Natural killer cell (primary cell): ENCODE measurements around the gene NTM. TPM values are rescaled to one million over a fixed set of nuclear protein-coding genes. Genes with fewer than 3 reads are reported as not detected.

Experiments
- ATAC-seq, 3 donors: fragments of 150-1000 bp in 2 of 3; fragments of 200-7000 bp in 1 of 3; cut with Tn5 transposase; 1 replicate in 1 of 3; 2 replicates in 2 of 3; pipeline ENCODE4 v1.10.0; 2021; ENCODE audit warnings: mild to moderate bottlenecking in 2 of 3, moderate library complexity in 2 of 3
- DNase-seq, 2 donors: peaks; one replicate each; pipeline versions ENCODE4 v3.0.0 to v3.0.0-alpha.2; 2013 to 2021; ENCODE audit warnings: mixed read lengths in 1 of 2
- H3K27ac ChIP-seq: one replicate; pipeline ENCODE4 v1.5.1; 2013; ENCODE audit warnings: mild to moderate bottlenecking, low read length
- H3K27me3 ChIP-seq: one replicate; pipeline ENCODE4 v1.6.1; 2013; ENCODE audit warnings: low read length; ENCODE audit not compliant: control insufficient read depth, insufficient read depth
- H3K36me3 ChIP-seq: one replicate; pipeline ENCODE4 v1.6.1; 2013; ENCODE audit warnings: low read length; ENCODE audit not compliant: control insufficient read depth, insufficient read depth
- H3K4me1 ChIP-seq: one replicate; pipeline ENCODE4 v1.6.1; 2013; ENCODE audit warnings: low read length; ENCODE audit not compliant: control insufficient read depth, insufficient read depth
- H3K4me3 ChIP-seq: one replicate; pipeline ENCODE4 v1.5.1; 2013; ENCODE audit warnings: low read length
- H3K9me3 ChIP-seq: one replicate; pipeline ENCODE4 v1.6.1; 2013; ENCODE audit warnings: low read length; ENCODE audit not compliant: control insufficient read depth, insufficient read depth
- H3K27ac Mint-ChIP-seq, 2 donors: one replicate each; pipeline ENCODE4 v1.8.0; 2022; ENCODE audit warnings: mild to moderate bottlenecking in 2 of 2, mixed read lengths in 2 of 2, moderate library complexity in 1 of 2
- H3K27me3 Mint-ChIP-seq, 2 donors: one replicate each; pipeline ENCODE4 v1.8.0; 2022; ENCODE audit warnings: low read depth in 2 of 2, mixed read lengths in 2 of 2
- H3K36me3 Mint-ChIP-seq: one replicate; pipeline ENCODE4 v1.8.0; 2022; ENCODE audit warnings: mixed read lengths
- H3K4me1 Mint-ChIP-seq, 2 donors: one replicate each; pipeline ENCODE4 v1.8.0; 2022; ENCODE audit warnings: mixed read lengths in 2 of 2
- H3K4me3 Mint-ChIP-seq: one replicate; pipeline ENCODE4 v1.8.0; 2022; ENCODE audit warnings: mild to moderate bottlenecking, moderate library complexity, mixed read lengths
- H3K9me3 Mint-ChIP-seq, 2 donors: one replicate each; pipeline ENCODE4 v1.8.0; 2022; ENCODE audit warnings: mixed read lengths in 2 of 2
- WGBS: methylation state at CpG from one replicate; pipeline ENCODE4 v1.1.7; 2013; ENCODE audit warnings: missing lambda C conversion rate; ENCODE audit not compliant: insufficient coverage; 5-methylcytosine and 5-hydroxymethylcytosine counted together
- intact Hi-C: fragments of 100-400 bp; cut with micrococcal nuclease; formaldehyde crosslinking; loops from one replicate; pipeline ENCODE4 v1.14.2; 2022
- total RNA-seq, 4 donors: library from RNA; stranded (reverse); fragments of 120-200 nt in 1 of 4; gene quantifications; one replicate each; pipeline versions ENCODE4 v1.2.3 to v1.2.4, GENCODE V29; 2013 to 2022
- TF ChIP-seq, protein P1 (sequence below): fragments of 200-600 bp; IDR thresholded peaks from one replicate; pipeline ENCODE4 v1.8.0; 2022; ENCODE audit warnings: antibody characterized with exemption

Gene NTM
- total RNA-seq, 3 donors from 2014 or later (not counting 1 experiment from before 2014, with no cell fraction given): not detected

DNA sequence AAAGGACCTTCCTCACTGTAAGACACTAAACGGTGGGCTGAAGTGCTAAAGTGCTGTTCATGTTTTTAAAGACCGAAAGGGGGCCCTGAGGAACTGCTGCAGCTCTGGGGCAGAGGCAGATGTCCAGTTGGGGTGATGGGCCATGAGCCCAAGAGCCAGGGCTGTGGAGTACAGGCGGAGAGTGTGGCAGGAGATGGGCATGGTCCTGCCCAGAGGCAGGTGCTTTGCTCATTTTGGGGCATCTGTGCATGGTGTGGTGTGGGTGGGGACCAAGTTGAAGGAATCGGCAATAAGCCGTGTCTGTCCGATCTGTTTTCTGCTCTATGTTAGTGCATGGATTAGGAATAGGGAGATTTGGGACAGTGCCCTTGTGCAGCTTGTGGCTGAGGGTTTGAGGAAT lies 258.3 kb downstream of the NTM start:
- H3K36me3 Mint-ChIP-seq: no peaks in the 10 kb centered on the region
- TF ChIP-seq, protein P1, sequence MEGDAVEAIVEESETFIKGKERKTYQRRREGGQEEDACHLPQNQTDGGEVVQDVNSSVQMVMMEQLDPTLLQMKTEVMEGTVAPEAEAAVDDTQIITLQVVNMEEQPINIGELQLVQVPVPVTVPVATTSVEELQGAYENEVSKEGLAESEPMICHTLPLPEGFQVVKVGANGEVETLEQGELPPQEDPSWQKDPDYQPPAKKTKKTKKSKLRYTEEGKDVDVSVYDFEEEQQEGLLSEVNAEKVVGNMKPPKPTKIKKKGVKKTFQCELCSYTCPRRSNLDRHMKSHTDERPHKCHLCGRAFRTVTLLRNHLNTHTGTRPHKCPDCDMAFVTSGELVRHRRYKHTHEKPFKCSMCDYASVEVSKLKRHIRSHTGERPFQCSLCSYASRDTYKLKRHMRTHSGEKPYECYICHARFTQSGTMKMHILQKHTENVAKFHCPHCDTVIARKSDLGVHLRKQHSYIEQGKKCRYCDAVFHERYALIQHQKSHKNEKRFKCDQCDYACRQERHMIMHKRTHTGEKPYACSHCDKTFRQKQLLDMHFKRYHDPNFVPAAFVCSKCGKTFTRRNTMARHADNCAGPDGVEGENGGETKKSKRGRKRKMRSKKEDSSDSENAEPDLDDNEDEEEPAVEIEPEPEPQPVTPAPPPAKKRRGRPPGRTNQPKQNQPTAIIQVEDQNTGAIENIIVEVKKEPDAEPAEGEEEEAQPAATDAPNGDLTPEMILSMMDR: no peak
- 88% methylated on average over 6 of the region's 6 CpGs for WGBS
- peaks cover 0 to 2% of the 10 kb centered on the region in 2 donors for H3K9me3 Mint-ChIP-seq
- Histone ChIP-seq H3K27ac (no peak overlapping the region), H3K36me3 (no peaks in the 10 kb centered on the region), H3K4me3 (no peak overlapping the region), H3K4me1 (no peaks in the 10 kb centered on the region), H3K27me3 (no peaks in the 10 kb centered on the region), H3K9me3 (no peaks in the 10 kb centered on the region)
- peaks cover 8 to 9% of the 10 kb centered on the region in 2 donors for H3K27me3 Mint-ChIP-seq
- DNase-seq: no peak
- no peaks in the 10 kb centered on the region for H3K4me1 Mint-ChIP-seq
- intact Hi-C loops: no loop called here
- ATAC-seq: no peak
- H3K4me3 Mint-ChIP-seq: no peak overlapping the region
- H3K27ac Mint-ChIP-seq: no peak overlapping the region

DNA sequence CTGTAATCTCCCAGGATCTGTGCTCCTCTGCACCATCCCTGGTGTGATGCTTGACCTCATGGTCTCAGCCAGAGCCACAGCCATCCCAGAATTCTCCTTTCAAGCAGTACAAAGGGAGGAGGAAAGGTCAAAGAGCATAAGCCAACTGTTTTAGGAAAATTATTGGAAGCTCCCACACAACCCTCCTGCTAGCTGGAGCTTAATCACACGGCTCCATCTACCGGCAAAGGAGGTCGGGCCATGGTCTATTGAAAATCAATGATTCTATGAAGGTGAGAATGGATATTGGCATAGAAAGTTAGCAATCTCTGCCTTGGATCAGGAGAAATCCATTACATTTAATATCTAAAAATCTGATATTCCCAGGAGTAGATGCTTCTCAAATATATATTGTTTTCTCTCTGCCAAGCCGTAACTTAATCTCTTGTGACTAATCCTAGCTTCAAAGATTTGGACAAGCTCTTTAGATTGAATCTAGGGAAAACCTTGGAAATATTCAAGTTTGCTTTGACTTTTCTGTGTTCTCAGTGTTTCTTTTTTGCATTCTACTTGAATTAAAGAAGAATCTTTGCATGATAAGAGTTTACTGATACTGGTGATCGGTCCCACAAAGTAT lies 259.6 kb downstream of the NTM start:
- intact Hi-C loops: no loop called here
- Histone ChIP-seq H3K27me3 (no peaks in the 10 kb centered on the region), H3K4me1 (no peaks in the 10 kb centered on the region), H3K9me3 (no peaks in the 10 kb centered on the region), H3K4me3 (no peak overlapping the region), H3K27ac (no peak overlapping the region), H3K36me3 (no peaks in the 10 kb centered on the region)
- no peaks in the 10 kb centered on the region for H3K36me3 Mint-ChIP-seq
- ATAC-seq (no peak), DNase-seq (no peak)
- TF ChIP-seq, protein P1: no peak
- no peaks in the 10 kb centered on the region for H3K4me1 Mint-ChIP-seq
- no peak overlapping the region for H3K27ac Mint-ChIP-seq
- peaks cover 8 to 9% of the 10 kb centered on the region in 2 donors for H3K27me3 Mint-ChIP-seq
- no peak overlapping the region for H3K4me3 Mint-ChIP-seq
- peaks cover 0 to 2% of the 10 kb centered on the region in 2 donors for H3K9me3 Mint-ChIP-seq
- WGBS: 100% methylated on average over 1 of the region's 5 CpGs

DNA sequence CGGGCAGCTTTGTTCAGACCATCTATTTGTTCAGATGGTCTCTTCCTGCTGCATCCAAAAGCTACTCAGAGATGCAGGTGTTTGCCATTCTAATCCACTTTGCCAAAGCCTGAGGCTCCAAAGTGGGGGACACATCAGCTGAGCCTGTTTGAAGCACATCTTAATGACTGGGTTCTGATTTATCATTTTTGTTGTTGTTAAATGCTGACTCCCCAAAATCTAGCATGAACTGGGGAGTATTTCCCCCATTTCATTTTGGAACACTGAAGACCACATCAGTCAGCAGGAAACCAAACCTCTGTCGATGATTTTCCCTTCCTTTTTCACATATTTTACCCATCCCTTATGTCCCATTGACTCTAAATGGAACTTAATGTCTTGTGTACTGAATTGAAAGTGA lies 262.6 kb downstream of the NTM start:
- ATAC-seq (no peak), DNase-seq (no peak)
- H3K4me1 Mint-ChIP-seq: no peaks in the 10 kb centered on the region
- 76% methylated on average over 2 of the region's 2 CpGs for WGBS
- H3K36me3 Mint-ChIP-seq: no peaks in the 10 kb centered on the region
- peaks cover 0 to 3% of the 10 kb centered on the region in 2 donors for H3K27me3 Mint-ChIP-seq
- no peak overlapping the region for H3K27ac Mint-ChIP-seq
- H3K27ac ChIP-seq: no peak overlapping the region
- no peaks in the 10 kb centered on the region for H3K4me1 ChIP-seq
- no peak overlapping the region for H3K4me3 Mint-ChIP-seq
- TF ChIP-seq, protein P1: no peak
- H3K27me3 ChIP-seq: no peaks in the 10 kb centered on the region
- H3K36me3 ChIP-seq: no peaks in the 10 kb centered on the region
- H3K4me3 ChIP-seq: no peak overlapping the region
- intact Hi-C loops: no loop called here
- peaks cover 0 to 2% of the 10 kb centered on the region in 2 donors for H3K9me3 Mint-ChIP-seq
- no peaks in the 10 kb centered on the region for H3K9me3 ChIP-seq
